HG02885 (cell line): ENCODE data around the gene MAP4.
"Not testable (repeated sequence)": the region's sequence is repeated elsewhere in the genome, so short reads cannot be mapped to it uniquely, and the experiment has no call there.

ENCODE experiments used
- ATAC-seq: cut with Tn5 transposase; IDR thresholded peaks from one replicate; pipeline ENCODE4 v1.9.1; 2021; ENCODE audit warnings: mild to moderate bottlenecking; ENCODE audit not compliant: unreplicated experiment, poor library complexity

MAP4 gene

GRCh38 chr3:47907784-47908183 lies 108.4 kb downstream of the MAP4 start:
- no peak for ATAC-seq

- ATAC-seq: no peak
Measured at GRCh38 chr3:47902746-47903145, 113.5 kb downstream of the MAP4 start.

DNA sequence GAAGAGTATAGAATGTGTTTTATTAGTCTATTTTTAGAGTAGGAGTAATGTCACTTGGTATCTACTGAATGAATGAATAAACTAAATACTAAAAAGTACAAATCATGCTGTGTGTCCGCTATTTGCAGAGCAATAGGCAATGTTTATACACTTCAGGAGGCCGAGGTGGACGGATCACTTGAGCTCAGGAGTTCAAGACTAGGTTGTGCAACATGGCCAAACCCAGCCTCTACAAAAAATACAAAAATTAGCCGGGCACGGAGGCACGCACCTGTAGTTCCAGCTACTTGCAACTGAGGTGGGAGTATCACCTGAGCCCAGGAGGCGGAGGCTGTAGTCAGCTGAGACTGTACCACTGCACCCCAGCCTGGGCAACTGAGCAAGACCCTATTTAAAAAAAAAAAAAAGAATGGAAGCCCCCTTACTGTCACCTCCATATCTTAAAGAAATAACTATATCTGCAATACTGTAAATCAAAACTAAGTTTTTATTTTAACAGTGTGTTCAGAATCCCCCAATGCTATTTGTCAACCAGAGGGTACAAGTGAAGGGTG lies 114.9 kb downstream of the MAP4 start:
- ATAC-seq: no peak

GRCh38 chr3:47899495-47900108 lies 116.6 kb downstream of the MAP4 start:
- no peak for ATAC-seq

GRCh38 chr3:47897954-47898353 lies 118.3 kb downstream of the MAP4 start:
- ATAC-seq: no peak

DNA sequence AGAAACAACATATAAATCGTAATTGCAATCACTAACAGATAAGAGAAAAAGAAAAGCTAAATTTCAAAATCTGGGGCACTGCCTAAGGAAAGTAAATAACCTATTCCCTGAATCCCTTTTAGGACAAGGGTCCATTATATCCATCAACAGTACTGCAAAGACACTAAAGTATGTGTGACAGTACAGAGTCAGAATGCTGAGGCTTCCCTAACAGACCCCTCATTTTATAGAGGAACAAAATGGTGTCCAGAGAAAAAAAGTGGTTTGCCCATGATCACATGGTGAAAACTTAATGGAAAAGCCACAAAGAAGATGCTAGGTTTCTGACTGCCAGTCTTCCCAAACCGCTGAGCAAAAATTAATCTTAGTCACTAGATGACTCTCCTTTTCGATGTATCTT lies 119.5 kb downstream of the MAP4 start:
- no peak for ATAC-seq

DNA sequence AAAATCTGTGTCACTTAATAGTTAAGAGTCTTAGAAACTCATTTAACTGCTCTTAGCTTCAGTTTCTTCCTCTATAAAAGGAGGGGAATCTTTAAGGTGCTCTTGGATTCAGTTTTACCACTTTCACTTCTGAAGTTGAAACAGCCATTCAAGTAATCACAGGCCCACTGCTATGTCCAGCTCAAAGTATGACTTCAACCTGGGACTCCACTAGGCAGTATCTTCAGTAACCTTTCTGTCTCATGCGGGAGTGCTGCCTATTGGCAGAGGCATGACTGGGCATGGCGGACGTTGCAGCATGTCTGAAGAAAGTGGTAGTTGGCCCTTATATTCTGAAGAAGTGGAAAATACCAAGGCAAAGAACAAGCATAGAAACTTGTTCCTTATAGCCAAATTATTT lies 121.0 kb downstream of the MAP4 start:
- ATAC-seq: no peak

- no peak for ATAC-seq
Measured at GRCh38 chr3:47892286-47893040, 123.8 kb downstream of the MAP4 start.

GRCh38 chr3:47891613-47892005 lies 124.6 kb downstream of the MAP4 start:
- ATAC-seq: no peak

GRCh38 chr3:47890828-47891612 lies 125.2 kb downstream of the MAP4 start:
- ATAC-seq: no peak

DNA sequence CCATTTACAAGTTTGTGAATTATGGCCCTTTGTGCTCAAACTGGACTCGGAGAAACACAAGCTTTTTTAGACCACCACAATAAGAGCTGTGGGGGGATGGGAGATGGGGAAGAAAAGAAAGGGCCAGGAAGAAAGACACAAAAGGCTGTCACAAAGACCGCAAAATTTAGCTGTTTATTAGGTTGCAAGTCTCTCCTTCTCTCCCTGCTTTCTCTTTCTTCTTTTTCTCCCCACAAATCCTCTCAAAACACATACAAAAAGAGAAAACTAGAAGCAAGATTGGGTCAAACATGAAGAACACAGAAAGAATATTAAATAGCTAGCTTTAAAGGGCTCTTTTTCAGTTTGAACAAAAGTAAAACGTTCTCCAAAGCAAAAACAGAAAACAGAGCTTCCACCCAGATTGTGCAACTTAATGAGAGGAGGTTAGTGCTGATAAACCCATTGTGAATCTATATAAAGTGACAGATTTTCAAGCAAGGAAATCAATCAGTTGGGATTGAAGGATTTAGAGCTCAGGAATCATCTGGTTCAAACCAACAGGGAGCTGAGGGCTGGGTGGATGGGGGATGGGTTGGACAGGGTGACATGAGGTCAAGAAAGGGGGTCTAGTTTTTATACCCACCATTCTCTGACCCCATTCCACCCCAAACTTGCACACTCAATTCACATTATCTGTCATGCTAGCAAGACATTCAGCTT lies 125.9 kb downstream of the MAP4 start:
- no peak for ATAC-seq

DNA sequence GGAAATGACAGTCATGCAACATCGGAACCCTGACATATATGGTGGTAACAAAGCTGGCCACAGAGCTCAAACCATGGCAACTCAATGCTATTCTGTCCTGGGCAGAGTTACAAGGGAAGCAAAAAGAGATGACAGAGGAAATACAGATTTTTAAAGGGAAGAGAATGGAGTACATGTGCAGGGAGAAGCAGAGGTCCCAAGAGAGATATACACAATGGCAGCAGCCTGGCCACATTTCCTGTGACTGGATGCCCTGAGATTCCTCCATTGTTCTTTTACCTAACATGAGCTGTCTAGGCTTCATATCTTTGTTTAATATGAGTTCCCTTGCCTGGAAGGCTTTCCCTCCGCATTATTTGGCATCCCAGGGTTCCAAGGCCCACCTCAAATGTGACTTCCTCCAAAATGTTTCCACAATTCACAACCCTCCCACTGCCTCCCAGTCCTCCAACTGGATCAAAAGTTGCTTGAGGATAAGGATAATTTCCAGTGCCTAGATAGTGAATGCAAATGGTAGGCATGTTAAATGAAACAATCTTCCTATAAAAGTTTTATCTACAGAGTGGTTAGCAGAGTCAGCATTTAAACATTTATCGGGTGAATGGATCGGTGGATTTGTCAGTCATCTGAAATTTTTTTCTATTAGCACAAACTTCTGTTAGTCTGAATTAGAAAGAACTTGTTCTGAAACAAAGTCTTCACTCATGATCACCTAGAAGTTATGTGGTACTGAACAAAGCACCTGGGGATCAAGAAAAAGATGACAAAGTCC lies 127.0 kb downstream of the MAP4 start:
- no peak for ATAC-seq

GRCh38 chr3:47887991-47888390 lies 128.2 kb downstream of the MAP4 start:
- not testable (repeated sequence) for ATAC-seq

DNA sequence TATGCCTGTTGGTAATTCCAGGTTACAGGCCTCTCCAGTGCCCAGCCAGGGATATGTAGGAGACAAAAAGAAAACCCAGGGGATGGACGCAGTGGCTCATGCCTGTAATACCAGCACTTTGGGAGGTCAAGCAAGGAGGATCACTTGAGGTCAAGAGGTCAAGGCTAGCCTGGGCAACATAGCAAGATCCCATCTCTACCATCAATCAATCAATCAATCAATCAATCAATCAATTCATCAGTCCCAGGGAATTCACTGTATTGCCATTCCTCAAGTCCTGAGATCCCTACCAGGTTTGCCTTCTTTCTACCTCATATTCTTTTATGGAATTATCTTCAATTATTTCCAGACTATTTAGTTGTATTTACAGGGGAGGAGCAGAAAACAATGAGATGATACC lies 131.0 kb downstream of the MAP4 start:
- no peak for ATAC-seq

DNA sequence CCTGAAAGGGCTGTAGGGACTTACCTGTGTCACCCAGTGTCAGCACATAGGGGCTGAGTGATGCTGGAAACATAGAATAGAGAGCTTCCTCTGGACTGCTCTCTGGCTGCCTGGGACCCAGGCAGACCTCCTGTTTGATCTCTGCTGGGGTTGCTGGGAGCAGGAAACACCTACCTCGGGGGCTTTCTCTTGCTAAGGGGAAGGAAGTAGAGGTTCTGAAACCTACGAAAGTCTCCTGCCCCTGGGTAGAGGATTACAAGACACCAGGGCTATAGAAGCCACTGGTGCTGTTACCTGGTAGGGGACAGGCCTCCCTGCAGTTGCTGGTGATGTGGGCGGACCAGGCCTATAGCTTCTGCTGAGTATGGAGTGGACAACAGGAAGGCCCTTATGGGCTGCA lies 131.6 kb downstream of the MAP4 start:
- ATAC-seq: no peak

DNA sequence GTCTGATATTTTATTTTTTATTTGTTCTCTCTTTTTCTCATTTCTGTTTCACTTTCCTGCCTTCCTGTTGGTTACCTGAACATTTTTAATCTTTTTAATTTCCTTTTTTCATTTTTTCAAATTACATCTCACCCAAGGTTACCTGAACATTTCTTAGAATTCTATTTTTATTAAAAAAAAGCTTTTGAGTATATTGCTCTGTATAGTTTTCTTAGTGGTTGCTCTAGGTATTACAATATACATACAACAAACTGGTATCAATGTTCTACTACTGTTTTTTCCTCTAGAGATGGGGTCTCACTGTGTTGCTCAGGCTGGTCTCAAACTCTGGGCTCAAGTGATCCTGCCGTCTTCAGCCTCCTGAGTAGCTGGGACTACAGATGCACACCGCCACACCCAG lies 133.9 kb downstream of the MAP4 start:
- no peak for ATAC-seq

- no peak for ATAC-seq
Measured at GRCh38 chr3:47877719-47878118, 138.5 kb downstream of the MAP4 start.

- no peak for ATAC-seq
Measured at GRCh38 chr3:47877290-47877689, 138.9 kb downstream of the MAP4 start.

DNA sequence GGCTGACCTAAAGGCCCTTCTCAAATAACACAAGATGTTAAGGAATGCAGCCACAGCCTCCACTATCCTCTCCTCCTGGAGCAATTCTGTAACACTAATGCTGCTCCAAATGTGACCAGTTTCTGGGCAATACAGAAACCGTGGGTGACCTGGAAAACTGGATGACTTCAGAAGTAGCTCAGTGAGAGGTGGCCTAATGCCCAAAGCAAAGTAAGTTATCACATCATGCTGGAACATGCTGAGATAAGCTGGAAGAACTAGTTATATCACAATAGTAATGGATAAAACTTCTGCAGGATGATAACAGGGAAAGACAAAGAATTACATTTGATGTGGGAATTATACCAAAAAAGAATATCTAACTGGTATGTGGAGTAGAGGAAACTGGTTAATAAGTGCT lies 141.3 kb downstream of the MAP4 start:
- ATAC-seq: no peak

GRCh38 chr3:47874438-47874837 lies 141.8 kb downstream of the MAP4 start:
- no peak for ATAC-seq
